HepG2 (cell line): ENCODE data around the gene MCM6. TPM values are rescaled to one million over a fixed set of nuclear protein-coding genes. Genes with fewer than 3 reads are reported as not detected.
"Not testable (repeated sequence)": the region's sequence is repeated elsewhere in the genome, so short reads cannot be mapped to it uniquely, and the experiment has no call there.

Experiments used
- ATAC-seq: fragments of 200-7000 bp; cut with Tn5 transposase; 3 replicates; pipeline ENCODE4 v1.9.1; 2020; ENCODE audit warnings: mild to moderate bottlenecking, moderate library complexity
- BruUV-seq: library from RNA; stranded (reverse); fragments of 400-500 nt; replicated peaks from 2 replicates; lab custom pipeline; 2021; lab: Mats Ljungman, UMichigan
- CTCF ChIA-PET: fragments of 300-600 bp; formaldehyde crosslinking; extraction: SDS; loops from one replicate; lab custom pipeline; 2021; ENCODE audit warnings: low total read pairs, inconsistent platforms, low intra/inter-chr PET ratio; lab: Yijun Ruan, JAX
- POLR2A ChIA-PET: fragments of 350-600 bp; sonication (Branson Sonifier 250); formaldehyde crosslinking; loops from one replicate; lab custom pipeline; 2020; ENCODE audit warnings: antibody characterized with exemption, inconsistent platforms; lab: Yijun Ruan, JAX
- DNase-seq: peaks from one replicate; pipeline ENCODE4 v3.0.0-alpha.2; 2015; ENCODE audit warnings: low spot score
- FAIRE-seq: peaks from 3 replicates; lab custom pipeline; 2011; peaks lifted over from hg19 to GRCh38; lab: Jason Lieb, UNC
- H2AFZ ChIP-seq: one replicate; pipeline ENCODE4 v1.6.1; 2011; ENCODE audit warnings: low read length, inconsistent platforms
- H3K27ac ChIP-seq: fragments of 300-600 bp; 3 replicates; pipeline ENCODE4 v1.8.0; 2011; ENCODE audit warnings: mixed run types, mild to moderate bottlenecking, mixed read lengths, low read length, inconsistent platforms; ENCODE audit not compliant: insufficient read depth; ENCODE audit errors: extremely low read length
- H3K27me3 ChIP-seq, 2 experiments: fragments of 200-600 bp in 1 of 2; 2 replicates in 1 of 2; 3 replicates in 1 of 2; pipeline versions ENCODE4 v1.6.0 to v1.8.0; 2011; ENCODE audit warnings: low read length in 2 of 2, mild to moderate bottlenecking in 2 of 2, moderate library complexity in 2 of 2, inconsistent platforms in 1 of 2; ENCODE audit not compliant: insufficient read depth in 2 of 2, control insufficient read depth in 1 of 2
- H3K36me3 ChIP-seq, 2 experiments: fragments of 200-600 bp in 1 of 2; replicated peaks in 1 of 2; 2 replicates in 1 of 2; 3 replicates in 1 of 2; pipeline versions ENCODE4 v1.5.1 to v1.8.0; 2011; ENCODE audit warnings: low read length in 2 of 2, inconsistent platforms in 1 of 2; ENCODE audit not compliant: insufficient read depth in 2 of 2, control insufficient read depth in 1 of 2
- H3K4me1 ChIP-seq: 2 replicates; pipeline ENCODE4 v1.5.1; 2012; ENCODE audit warnings: low read length, inconsistent platforms; ENCODE audit not compliant: insufficient read depth
- H3K4me2 ChIP-seq: 2 replicates; pipeline ENCODE4 v1.6.0; 2011; ENCODE audit warnings: low read depth, low read length, inconsistent platforms
- H3K4me3 ChIP-seq, 3 experiments: fragments of 200-600 bp in 1 of 3; sonication (generic), shearing (Covaris generic) in 1 of 3; replicated peaks in 1 of 3; 2 replicates each; pipeline ENCODE4 v1.5.1; 2011 to 2016; ENCODE audit warnings: low read length in 3 of 3, inconsistent platforms in 2 of 3, low read depth in 2 of 3, mild to moderate bottlenecking in 2 of 3, control low read depth in 1 of 3, mixed read lengths in 1 of 3; ENCODE audit not compliant: insufficient read depth in 1 of 3
- H3K79me2 ChIP-seq: one replicate; pipeline ENCODE4 v1.6.1; 2011; ENCODE audit warnings: low read length, inconsistent platforms; ENCODE audit not compliant: insufficient read depth
- H3K9ac ChIP-seq: 2 replicates; pipeline ENCODE4 v1.6.0; 2011; ENCODE audit warnings: mild to moderate bottlenecking, low read depth, low read length, inconsistent platforms; ENCODE audit not compliant: insufficient read depth
- H3K9me3 ChIP-seq: 2 replicates; pipeline ENCODE4 v1.5.1; 2012; ENCODE audit warnings: mild to moderate bottlenecking, low read length
- H4K20me1 ChIP-seq: 2 replicates; pipeline ENCODE4 v1.6.0; 2011; ENCODE audit warnings: inconsistent platforms, mild to moderate bottlenecking, low read length, moderate library complexity; ENCODE audit not compliant: insufficient read depth
- CTCF ChIP-seq: sonication (generic); formaldehyde crosslinking; IDR thresholded peaks from 2 replicates; pipeline ENCODE4 v1.5.0; 2020; ENCODE audit warnings: mild to moderate bottlenecking, missing genetic modification reagents, moderate library complexity
- STAG1 ChIP-seq: sonication (generic); formaldehyde crosslinking; IDR thresholded peaks from 2 replicates; pipeline ENCODE4 v1.4.0; 2020; ENCODE audit warnings: missing genetic modification reagents
- ZNF770 ChIP-seq: sonication (generic); formaldehyde crosslinking; IDR thresholded peaks from 2 replicates; pipeline ENCODE4 v1.5.0; 2020; ENCODE audit warnings: mild to moderate bottlenecking, missing genetic modification reagents
- WGBS: methylation state at CpG from one replicate; pipeline ENCODE4 v1.1.6; 2017; ENCODE audit warnings: low lambda C conversion rate; 5-methylcytosine and 5-hydroxymethylcytosine counted together
- in situ Hi-C: cut with HindIII; loops from 2 replicates; pipeline ENCODE4 v1.10.0; 2017; ENCODE audit warnings: low pct_unique_long_range_greater_than_20kb; ENCODE audit not compliant: extremely low pct_ligation_motif_present
- intact Hi-C: fragments of 100-400 bp; cut with micrococcal nuclease; formaldehyde crosslinking; loops from one replicate; pipeline ENCODE4 v1.10.0; 2022; ENCODE audit not compliant: unreplicated experiment
- polyA plus RNA-seq, 8 experiments: library from polyadenylated mRNA; depleted of rRNA in 3 of 8; stranded (reverse) in 7 of 8; unstranded in 1 of 8; fragments of >200 nt; fragmentation: Illumina TruSeq in 4 of 8; extraction: Trizol in 4 of 8; gene quantifications; 2 replicates each; pipeline versions ENCODE4 v1.2.1 to v1.2.3, GENCODE V29; 2011 to 2016; ENCODE audit warnings: low read depth in 4 of 8, missing spikeins in 1 of 8, mixed read lengths in 1 of 8; ENCODE audit not compliant: insufficient read depth in 1 of 8
- total RNA-seq, 5 experiments: library from RNA; depleted of rRNA; stranded (reverse); fragments of >200 nt; fragmentation: Illumina TruSeq; extraction: Trizol; gene quantifications; 2 replicates each; pipeline ENCODE4 v1.2.3, GENCODE V29; 2016; ENCODE audit warnings: low read depth in 1 of 5

MCM6 gene
- total and polyA plus RNA-seq, 2 of the 13 experiments (the other 11 are each of a cell fraction or from before 2014, with no cell fraction given), result 9.7 to 18.7 TPM

GRCh38 chr2:135795641-135796040 is 80.6 kb downstream of the MCM6 start:
- H3K4me3 ChIP-seq, H3K79me2 ChIP-seq, H3K4me1 ChIP-seq, H3K9ac ChIP-seq, H3K36me3 ChIP-seq, CTCF ChIA-PET, H3K4me2 ChIP-seq, H3K27ac ChIP-seq, DNase-seq, H4K20me1 ChIP-seq, BruUV-seq, H2AFZ ChIP-seq, H3K27me3 ChIP-seq, POLR2A ChIA-PET: not testable (repeated sequence)
- H3K9me3 ChIP-seq, result peaks cover 13% of the 10 kb centered on the region
- FAIRE-seq (peak; percentile 63), ATAC-seq (peak; percentile 38; the same call in 2 of the 3 replicates)
- peak; percentile 6; the same call in 1 of the 2 replicates for TF ChIP-seq STAG1 (CRISPR knock-in tag)
- TF ChIP-seq CTCF (CRISPR knock-in tag), result 0 out of 2 replicates have a peak, but pooled peaks have one; percentile 13
- peak; percentile 75 for TF ChIP-seq ZNF770
- intact Hi-C loops, result loop anchor here (2.0 kb wide), 1 partner anchor 791 kb away; no protein-coding TSS in a partner anchor
- WGBS, result 22% methylated on average over 4 of the region's 4 CpGs
- in situ Hi-C loops, result loop anchor here (10.0 kb wide), 1 partner anchor 801 kb away; no protein-coding TSS in a partner anchor
